Body of pancreas (tissue), 4 donors: Measurements from ENCODE around the gene TXNDC8. TPM values are rescaled to one million over a fixed set of nuclear protein-coding genes. Genes with fewer than 3 reads are reported as not detected.
"Not testable (repeated sequence)": the region's sequence is repeated elsewhere in the genome, so short reads cannot be mapped to it uniquely, and the experiment has no call there.

Source experiments
- ATAC-seq: fragments of 150-250 bp; one replicate; pipeline ENCODE4 v1.9.1; 2016
- DNase-seq, 4 donors: peaks; one replicate each; pipeline ENCODE4 v3.0.0-alpha.2; 2019
- H3K27ac ChIP-seq, 4 donors: fragments of 200-600 bp; sonication (generic); 1 replicate in 3 of 4; 2 replicates in 1 of 4; pipeline versions ENCODE4 v1.5.1 to v1.6.1; 2016 to 2019; ENCODE audit warnings: mild to moderate bottlenecking in 1 of 4, mixed read lengths in 1 of 4, moderate library complexity in 1 of 4
- H3K27me3 ChIP-seq, 2 donors: fragments of 200-600 bp; sonication (generic); one replicate each; pipeline ENCODE4 v1.6.0; 2016; ENCODE audit warnings: mild to moderate bottlenecking in 1 of 2
- H3K36me3 ChIP-seq, 2 donors: fragments of 200-600 bp; sonication (generic); replicated peaks in 1 of 2; 2 replicates each; pipeline ENCODE4 v1.5.1; 2016; ENCODE audit warnings: low read depth in 2 of 2; ENCODE audit not compliant: insufficient read depth in 1 of 2
- H3K4me1 ChIP-seq: fragments of 200-600 bp; sonication (generic); one replicate; pipeline ENCODE4 v1.6.0; 2016
- H3K4me3 ChIP-seq, 2 donors: fragments of 200-600 bp; sonication (generic); 1 replicate in 1 of 2; 2 replicates in 1 of 2; pipeline ENCODE4 v1.5.1; 2016 to 2019
- H3K9me3 ChIP-seq, 3 donors: fragments of 200-600 bp; sonication (generic); 1 replicate in 2 of 3; 2 replicates in 1 of 3; pipeline ENCODE4 v1.5.1; 2016
- POLR2A ChIP-seq, 3 donors: fragments of 450-650 bp; IDR thresholded peaks; one replicate each; pipeline ENCODE4 v1.6.1; 2016; ENCODE audit warnings: antibody characterized with exemption in 3 of 3, mild to moderate bottlenecking in 2 of 3
- WGBS, 2 donors: methylation state at CpG; one replicate each; pipeline ENCODE4 v1.1.5; 2017; 5-methylcytosine and 5-hydroxymethylcytosine counted together
- intact Hi-C: fragments of 100-400 bp; cut with DNase I; formaldehyde crosslinking; loops from one replicate; pipeline ENCODE4 v1.15.1; 2023
- total RNA-seq, 2 donors: library from RNA; depleted of rRNA; stranded (reverse); fragments of >200 nt; gene quantifications; one replicate each; pipeline ENCODE4 v1.1.0, GENCODE V29; 2016
- TF ChIP-seq, protein P1 (sequence below), 7 experiments: fragments of 450-650 bp in 4 of 7; fragments of 200-600 bp in 3 of 7; sonication (generic) in 3 of 7; IDR thresholded peaks; one replicate each; pipeline ENCODE4 v1.5.1; 2016 to 2019; ENCODE audit warnings: antibody characterized with exemption in 7 of 7

The TXNDC8 gene
- total RNA-seq, 2 donors from 2014 or later = not detected

GRCh38 chr9:110320651-110321445, 16.8 kb downstream of the TXNDC8 start:
- no peaks in the 10 kb centered on the region for H3K9me3 ChIP-seq
- WGBS, 2 donors = 50 to 69% methylated on average over 3 of the region's 3 CpGs
- no peaks in the 10 kb centered on the region for H3K4me1 ChIP-seq
- no peak overlapping the region for H3K4me3 ChIP-seq
- intact Hi-C loops = no loop called here
- H3K27ac ChIP-seq = no peak overlapping the region
- no peak for DNase-seq
- no peak for ATAC-seq
- no peaks in the 10 kb centered on the region for H3K36me3 ChIP-seq
- TF ChIP-seq, protein P1, sequence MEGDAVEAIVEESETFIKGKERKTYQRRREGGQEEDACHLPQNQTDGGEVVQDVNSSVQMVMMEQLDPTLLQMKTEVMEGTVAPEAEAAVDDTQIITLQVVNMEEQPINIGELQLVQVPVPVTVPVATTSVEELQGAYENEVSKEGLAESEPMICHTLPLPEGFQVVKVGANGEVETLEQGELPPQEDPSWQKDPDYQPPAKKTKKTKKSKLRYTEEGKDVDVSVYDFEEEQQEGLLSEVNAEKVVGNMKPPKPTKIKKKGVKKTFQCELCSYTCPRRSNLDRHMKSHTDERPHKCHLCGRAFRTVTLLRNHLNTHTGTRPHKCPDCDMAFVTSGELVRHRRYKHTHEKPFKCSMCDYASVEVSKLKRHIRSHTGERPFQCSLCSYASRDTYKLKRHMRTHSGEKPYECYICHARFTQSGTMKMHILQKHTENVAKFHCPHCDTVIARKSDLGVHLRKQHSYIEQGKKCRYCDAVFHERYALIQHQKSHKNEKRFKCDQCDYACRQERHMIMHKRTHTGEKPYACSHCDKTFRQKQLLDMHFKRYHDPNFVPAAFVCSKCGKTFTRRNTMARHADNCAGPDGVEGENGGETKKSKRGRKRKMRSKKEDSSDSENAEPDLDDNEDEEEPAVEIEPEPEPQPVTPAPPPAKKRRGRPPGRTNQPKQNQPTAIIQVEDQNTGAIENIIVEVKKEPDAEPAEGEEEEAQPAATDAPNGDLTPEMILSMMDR (IDR thresholded peaks at IDR 0.05) = no peak
- no peak for TF ChIP-seq POLR2A (IDR thresholded peaks at IDR 0.05)
- H3K27me3 ChIP-seq = no peaks in the 10 kb centered on the region

- Histone ChIP-seq H3K9me3 (no peaks in the 10 kb centered on the region), H3K27me3 (no peaks in the 10 kb centered on the region), H3K27ac (no peak overlapping the region), H3K36me3 (no peaks in the 10 kb centered on the region), H3K4me3 (no peak overlapping the region), H3K4me1 (no peaks in the 10 kb centered on the region)
- DNase-seq (no peak), ATAC-seq (no peak)
- intact Hi-C loops = no loop called here
- TF ChIP-seq, protein P1 (IDR thresholded peaks at IDR 0.05) = no peak
- TF ChIP-seq POLR2A (IDR thresholded peaks at IDR 0.05) = no peak
- 70 to 85% methylated on average over 4 of the region's 4 CpGs for WGBS, 2 donors
Measured at GRCh38 chr9:110319781-110320492, 17.7 kb downstream of the TXNDC8 start.

GRCh38 chr9:110317911-110318310, 19.8 kb downstream of the TXNDC8 start:
- H3K4me1 ChIP-seq = no peaks in the 10 kb centered on the region
- H3K36me3 ChIP-seq = no peaks in the 10 kb centered on the region
- H3K9me3 ChIP-seq = no peaks in the 10 kb centered on the region
- no peak overlapping the region for H3K4me3 ChIP-seq
- 78 to 85% methylated on average over 4 of the region's 4 CpGs for WGBS, 2 donors
- no peak for TF ChIP-seq POLR2A (IDR thresholded peaks at IDR 0.05)
- intact Hi-C loops = no loop called here
- no peak overlapping the region for H3K27ac ChIP-seq
- no peak for DNase-seq
- no peaks in the 10 kb centered on the region for H3K27me3 ChIP-seq
- no peak for ATAC-seq

- H3K4me1 ChIP-seq = no peaks in the 10 kb centered on the region
- DNase-seq = no peak
- no peak for ATAC-seq
- H3K4me3 ChIP-seq = no peak overlapping the region
- TF ChIP-seq, protein P1 (IDR thresholded peaks at IDR 0.05) = no peak
- no peak for TF ChIP-seq POLR2A (IDR thresholded peaks at IDR 0.05)
- no peak overlapping the region for H3K27ac ChIP-seq
- 51 to 56% methylated on average over 6 of the region's 6 CpGs for WGBS, 2 donors
- H3K27me3 ChIP-seq = no peaks in the 10 kb centered on the region
- H3K9me3 ChIP-seq = no peaks in the 10 kb centered on the region
- no peaks in the 10 kb centered on the region for H3K36me3 ChIP-seq
- intact Hi-C loops = no loop called here
Measured at GRCh38 chr9:110316261-110317075, 21.2 kb downstream of the TXNDC8 start.

GRCh38 chr9:110311978-110312377, 25.7 kb downstream of the TXNDC8 start:
- H3K4me3 ChIP-seq, H3K27me3 ChIP-seq, H3K36me3 ChIP-seq, intact Hi-C loops, H3K27ac ChIP-seq, H3K4me1 ChIP-seq, ATAC-seq, DNase-seq, H3K9me3 ChIP-seq: not testable (repeated sequence)
- 86 to 95% methylated on average over 2 of the region's 2 CpGs for WGBS, 2 donors
